K562 (cell line): ENCODE data around the gene NECTIN2. TPM values are rescaled to one million over a fixed set of nuclear protein-coding genes. Genes with fewer than 3 reads are reported as not detected.

Source experiments
- ATF1 ChIP-seq, 2 experiments: fragments of 450-650 bp in 1 of 2; IDR thresholded peaks; 2 replicates each; pipeline ENCODE4 v1.6.1; 2016; ENCODE audit warnings: missing compliant biosample characterization in 1 of 2, missing genetic modification characterization in 1 of 2
- C11orf30 ChIP-seq: fragments of 450-650 bp; IDR thresholded peaks from 2 replicates; pipeline ENCODE4 v1.6.1; 2016; ENCODE audit warnings: low read depth, mild to moderate bottlenecking
- CAMTA2 ChIP-seq: fragments of 250-450 bp; sonication (Bioruptor Pico); conservative IDR thresholded peaks from 2 replicates; pipeline ENCODE4 v1.5.1; 2022
- HBP1 ChIP-seq: fragments of 450-650 bp; formaldehyde crosslinking; IDR thresholded peaks from 2 replicates; pipeline ENCODE4 v1.4.0; 2022; ENCODE audit warnings: missing genetic modification characterization
- HES1 ChIP-seq: fragments of 450-650 bp; IDR thresholded peaks from 2 replicates; pipeline ENCODE4 v1.6.1; 2016; ENCODE audit warnings: low read depth, mild to moderate bottlenecking, moderate library complexity
- HNRNPUL1 ChIP-seq: fragments of 200-400 bp; formaldehyde crosslinking; IDR thresholded peaks from 2 replicates; pipeline ENCODE4 v1.6.1; 2017; ENCODE audit warnings: low read length
- LARP7 ChIP-seq: fragments of 450-650 bp; IDR thresholded peaks from 2 replicates; pipeline ENCODE4 v1.6.1; 2016
- MAX ChIP-seq: sonication (generic); formaldehyde crosslinking; IDR thresholded peaks from 2 replicates; pipeline ENCODE4 v1.9.0; 2022; ENCODE audit warnings: mild to moderate bottlenecking, missing genetic modification reagents
- MBD2 ChIP-seq: sonication (generic); IDR thresholded peaks from 2 replicates; pipeline ENCODE4 v1.6.1; 2016; ENCODE audit warnings: low read depth, borderline replicate concordance
- MIER1 ChIP-seq: fragments of 450-650 bp; IDR thresholded peaks from 2 replicates; pipeline ENCODE4 v1.6.1; 2016; ENCODE audit warnings: antibody characterized with exemption, mild to moderate bottlenecking, low read depth
- MLLT1 ChIP-seq, 2 experiments: fragments of 450-650 bp; IDR thresholded peaks; 2 replicates each; pipeline ENCODE4 v1.6.1; 2016
- MNT ChIP-seq, 2 experiments: fragments of 450-650 bp; conservative IDR thresholded peaks; 2 replicates each; pipeline ENCODE4 v1.6.1; 2017; ENCODE audit warnings: mild to moderate bottlenecking in 2 of 2, moderate library complexity in 2 of 2
- SIN3A ChIP-seq, 2 experiments: fragments of 150-350 bp in 1 of 2; IDR thresholded peaks; 2 replicates each; pipeline ENCODE4 v1.6.1; 2011 to 2016; ENCODE audit warnings: borderline replicate concordance in 2 of 2, low read depth in 2 of 2, low read length in 2 of 2, mild to moderate bottlenecking in 2 of 2, moderate library complexity in 2 of 2; ENCODE audit not compliant: control insufficient read depth in 1 of 2
- SMAD4 ChIP-seq: fragments of 250-450 bp; sonication (Bioruptor Pico); conservative IDR thresholded peaks from 2 replicates; pipeline ENCODE4 v1.8.0; 2021; ENCODE audit warnings: inconsistent platforms, mild to moderate bottlenecking, moderate library complexity
- SUPT5H ChIP-seq: fragments of 450-650 bp; IDR thresholded peaks from 2 replicates; pipeline ENCODE4 v1.6.1; 2016
- TRIM25 ChIP-seq: fragments of 450-650 bp; IDR thresholded peaks from 2 replicates; pipeline ENCODE4 v1.7.0; 2016; ENCODE audit warnings: borderline replicate concordance
- ZBTB7A ChIP-seq: IDR thresholded peaks from 2 replicates; pipeline ENCODE4 v1.6.1; 2011; ENCODE audit warnings: low read depth, mild to moderate bottlenecking, low read length, moderate library complexity, borderline replicate concordance; ENCODE audit not compliant: control insufficient read depth
- ZNF224 ChIP-seq: sonication (generic); formaldehyde crosslinking; IDR thresholded peaks from 2 replicates; pipeline ENCODE4 v1.8.0; 2022; ENCODE audit warnings: mild to moderate bottlenecking, missing genetic modification reagents
- ZNF316 ChIP-seq: fragments of 450-650 bp; IDR thresholded peaks from 2 replicates; pipeline ENCODE4 v1.6.1; 2016
- ZNF354B ChIP-seq: fragments of 250-450 bp; sonication (Bioruptor Pico); IDR thresholded peaks from 2 replicates; pipeline ENCODE4 v1.4.0; 2020
- polyA plus RNA-seq, 8 experiments: library from polyadenylated mRNA; depleted of rRNA in 4 of 8; stranded (reverse) in 5 of 8; unstranded in 3 of 8; fragments of >200 nt; fragmentation: Nextera tagmentation in 2 of 8; fragmentation: Illumina TruSeq in 1 of 8; extraction: Ambion mirVana in 2 of 8; extraction: Trizol in 1 of 8; gene quantifications; 2 replicates each; pipeline versions ENCODE4 v1.2.1 to v1.2.3, GENCODE V29; 2011 to 2014; ENCODE audit warnings: inconsistent platforms in 1 of 8, missing spikeins in 1 of 8
- total RNA-seq, 7 experiments: library from RNA; depleted of rRNA in 6 of 7; stranded (reverse); fragments of >200 nt in 6 of 7; fragmentation: Illumina TruSeq in 2 of 7; extraction: Trizol in 2 of 7; gene quantifications; 2 replicates each; pipeline versions ENCODE4 v1.2.1 to v1.2.3, GENCODE V29; 2011 to 2021; ENCODE audit warnings: low replicate concordance in 1 of 7

Gene NECTIN2
- total and polyA plus RNA-seq, 9 of the 15 experiments (the other 6 are each of a cell fraction or from before 2014, with no cell fraction given), result 3.9 to 94.9 (median 34.9) TPM

GRCh38 chr19:44903602-44904425, 57.7 kb downstream of the NECTIN2 start (continued):
- TF ChIP-seq TRIM25 (no peak), SMAD4 (CRISPR knock-in tag) (peak; percentile 74; the same call in 1 of the 2 replicates), ZBTB7A (peak; percentile 94), HBP1 (CRISPR knock-in tag) (peak; percentile 20; the same call in 1 of the 2 replicates), HES1 (no peak), MLLT1 (IDR thresholded peaks at IDR 0.05) (no peak), SIN3A (IDR thresholded peaks at IDR 0.05; ENCODE audit: borderline replicate concordance in 2 of 2, control insufficient read depth in 1 of 2, low read depth in 2 of 2, low read length in 2 of 2) (peak in 1 of 2 experiments; percentile 30; a peak in 2 of 4 replicates), LARP7 (no peak), ZNF354B (peak; percentile 68), ATF1 (CRISPR knock-in tag; IDR thresholded peaks at IDR 0.05) (no peak), ATF1 (tag; IDR thresholded peaks at IDR 0.05) (peak; percentile 35; the same call in 1 of the 2 replicates), ZNF224 (CRISPR knock-in tag) (no peak), HNRNPUL1 (peak; percentile 67; the same call in 1 of the 2 replicates), C11orf30 (peak; percentile 35; the same call in 1 of the 2 replicates), MNT (conservative IDR thresholded peaks at IDR 0.05) (0 out of 4 replicates have a peak, but pooled peaks of 1 of the 2 experiments have one; percentile 18), MBD2 (0 out of 2 replicates have a peak, but pooled peaks have one; percentile 48), CAMTA2 (CRISPR knock-in tag) (peak; percentile 15; the same call in 1 of the 2 replicates), SUPT5H (peak; percentile 81), MIER1 (no peak), ZNF316 (peak; percentile 57), MAX (CRISPR knock-in tag) (no peak; the same call in 1 of the 2 replicates)
